ENCODE measurements around the gene SLC17A6. TPM values are rescaled to one million over a fixed set of nuclear protein-coding genes. Genes with fewer than 3 reads are reported as not detected.
A peak's percentile ranks its signal among the peaks of the same experiment; 100 is the strongest.

The SLC17A6 gene
- total and polyA plus RNA-seq, 2 donors (not counting 1 experiment from before 2014, with no cell fraction given) = not detected

- Histone ChIP-seq H2AFZ (ENCODE audit: insufficient read depth, low read depth, low read length, poor library complexity, severe bottlenecking) (no peak overlapping the region), H3K4me1 (ENCODE audit: control insufficient read depth in 2 of 2, insufficient read depth in 2 of 2, low read length in 2 of 2) (no peaks in the 10 kb centered on the region), H3K4me3 (ENCODE audit: control extremely low read depth in 1 of 5, extremely low read depth in 1 of 5, insufficient read depth in 1 of 5, low read depth in 2 of 5, low read length in 4 of 5) (no peak overlapping the region), H4K20me1 (ENCODE audit: control insufficient read depth, insufficient read depth, low read length, poor library complexity, severe bottlenecking) (no peaks in the 10 kb centered on the region), H3K9me3 (ENCODE audit: control extremely low read depth in 1 of 3, control insufficient read depth in 2 of 3, insufficient read depth in 1 of 3, low read length in 2 of 3) (no peaks in the 10 kb centered on the region), H3K4me2 (replicated peaks; ENCODE audit: low read depth, low read length, poor library complexity, severe bottlenecking) (no peak overlapping the region), H3K27me3 (replicated peaks in 1 of 4; ENCODE audit: control extremely low read depth in 1 of 4, control insufficient read depth in 3 of 4, insufficient read depth in 4 of 4, low read length in 3 of 4) (no peaks in the 10 kb centered on the region), H3K9ac (ENCODE audit: low read length) (no peak overlapping the region), H3K27ac (ENCODE audit: low read length in 2 of 2) (no peak overlapping the region), H3K79me2 (ENCODE audit: control insufficient read depth, insufficient read depth, low read length) (no peaks in the 10 kb centered on the region), H3K36me3 (replicated peaks in 1 of 2; ENCODE audit: control extremely low read depth in 1 of 2, control insufficient read depth in 1 of 2, extremely low read depth in 1 of 2, insufficient read depth in 2 of 2, low read length in 1 of 2) (no peaks in the 10 kb centered on the region)
- Mint-ChIP-seq H3K4me3 (no peak overlapping the region), H3K4me1 (no peaks in the 10 kb centered on the region), H3K27me3 (peaks cover 4% of the 10 kb centered on the region), H3K9me3 (ENCODE audit: insufficient read depth) (no peaks in the 10 kb centered on the region), H3K27ac (no peak overlapping the region)
- DNase-seq (no peak), ATAC-seq (ENCODE audit: low read depth) (no peak)
- POLR2A ChIA-PET = no interaction called here
- CTCF ChIA-PET = interaction anchor here (1.8 kb wide), 1 partner anchor 16 kb away, joined by 5 read pairs; no protein-coding TSS in a partner anchor
- intact Hi-C loops (cut with micrococcal nuclease) = no loop called here
- TF ChIP-seq CTCF (IDR thresholded peaks at IDR 0.05) = no peak
- no peak for TF ChIP-seq EZH2 (IDR thresholded peaks at IDR 0.05; ENCODE audit: borderline replicate concordance, insufficient read depth, low read depth, low read length, poor library complexity, severe bottlenecking)
Measured at GRCh38 chr11:22302368-22302767, 35.8 kb upstream of the SLC17A6 start.

GRCh38 chr11:22304337-22304961 lies 33.7 kb upstream of the SLC17A6 start:
- DNase-seq = peak; percentile 20
- Mint-ChIP-seq H3K4me1 (no peaks in the 10 kb centered on the region), H3K27me3 (peaks cover 4% of the 10 kb centered on the region), H3K9me3 (ENCODE audit: insufficient read depth) (no peaks in the 10 kb centered on the region), H3K4me3 (no peak overlapping the region), H3K27ac (no peak overlapping the region)
- ATAC-seq (ENCODE audit: low read depth) = no peak
- H3K4me3 ChIP-seq (ENCODE audit: control extremely low read depth in 1 of 5, extremely low read depth in 1 of 5, insufficient read depth in 1 of 5, low read depth in 2 of 5, low read length in 4 of 5) = no peak overlapping the region
- no peak overlapping the region for H2AFZ ChIP-seq (ENCODE audit: insufficient read depth, low read depth, low read length, poor library complexity, severe bottlenecking)
- peak; percentile 90 for TF ChIP-seq CTCF (IDR thresholded peaks at IDR 0.05)
- no peak for TF ChIP-seq EZH2 (IDR thresholded peaks at IDR 0.05; ENCODE audit: borderline replicate concordance, insufficient read depth, low read depth, low read length, poor library complexity, severe bottlenecking)
- H3K27ac ChIP-seq (ENCODE audit: low read length in 2 of 2) = no peak overlapping the region
- no peak overlapping the region for H3K4me2 ChIP-seq (replicated peaks; ENCODE audit: low read depth, low read length, poor library complexity, severe bottlenecking)
- CTCF ChIA-PET = interaction anchor here (0.7 to 1.8 kb wide), 9 partner anchors 10 to 484 kb away, joined by 3 to 7 read pairs (median 3); no protein-coding TSS in a partner anchor
- no peak overlapping the region for H3K9ac ChIP-seq (ENCODE audit: low read length)
- H3K9me3 ChIP-seq (ENCODE audit: control extremely low read depth in 1 of 3, control insufficient read depth in 2 of 3, insufficient read depth in 1 of 3, low read length in 2 of 3) = peaks cover 0 to 3% (median 2%) of the 10 kb centered on the region in 3 donors
- 100% methylated on average over 1 of the region's 5 CpGs for WGBS (ENCODE audit: insufficient coverage)
- H3K79me2 ChIP-seq (ENCODE audit: control insufficient read depth, insufficient read depth, low read length) = no peaks in the 10 kb centered on the region
- intact Hi-C loops (cut with micrococcal nuclease) = no loop called here
- POLR2A ChIA-PET = no interaction called here
- H3K36me3 ChIP-seq (replicated peaks in 1 of 2; ENCODE audit: control extremely low read depth in 1 of 2, control insufficient read depth in 1 of 2, extremely low read depth in 1 of 2, insufficient read depth in 2 of 2, low read length in 1 of 2) = no peaks in the 10 kb centered on the region
- H3K4me1 ChIP-seq (ENCODE audit: control insufficient read depth in 2 of 2, insufficient read depth in 2 of 2, low read length in 2 of 2) = no peaks in the 10 kb centered on the region
- no peaks in the 10 kb centered on the region for H4K20me1 ChIP-seq (ENCODE audit: control insufficient read depth, insufficient read depth, low read length, poor library complexity, severe bottlenecking)
- no peaks in the 10 kb centered on the region for H3K27me3 ChIP-seq (replicated peaks in 1 of 4; ENCODE audit: control extremely low read depth in 1 of 4, control insufficient read depth in 3 of 4, insufficient read depth in 4 of 4, low read length in 3 of 4)
